H1 (cell line): ENCODE results near the gene SLC22A3. TPM values are rescaled to one million over a fixed set of nuclear protein-coding genes. Genes with fewer than 3 reads are reported as not detected.

Source experiments
- CTCF ChIA-PET: fragments of 300-600 bp; sonication (Branson Sonifier 250); formaldehyde crosslinking; loops from one replicate; lab custom pipeline; 2021; ENCODE audit not compliant: partially characterized antibody; lab: Charles Lee
- POLR2A ChIA-PET: fragments of 300-600 bp; sonication (Branson Sonifier 250); formaldehyde crosslinking; loops from one replicate; lab custom pipeline; 2021; ENCODE audit warnings: inconsistent platforms; ENCODE audit not compliant: partially characterized antibody; lab: Charles Lee
- DNase-seq, 2 experiments: peaks; one replicate each; pipeline versions ENCODE4 v3.0.0 to v3.0.0-alpha.2; 2010 to 2022; ENCODE audit warnings: low spot score in 2 of 2, low read depth in 1 of 2, mixed read lengths in 1 of 2
- FAIRE-seq: peaks from 2 replicates; lab custom pipeline; 2011; peaks lifted over from hg19 to GRCh38; lab: Jason Lieb, UNC
- H2AFZ ChIP-seq: 2 replicates; pipeline ENCODE4 v1.8.1; 2012; ENCODE audit warnings: low read length, inconsistent platforms
- H2AK5ac ChIP-seq: 2 replicates; pipeline ENCODE4 v1.6.1; 2013; ENCODE audit warnings: low read depth, low read length
- H2BK120ac ChIP-seq: replicated peaks from 2 replicates; pipeline ENCODE3; 2013; ENCODE audit warnings: low read depth, low read length, inconsistent platforms
- H2BK12ac ChIP-seq: 2 replicates; pipeline ENCODE4 v1.6.1; 2013; ENCODE audit warnings: low read depth, low read length
- H2BK15ac ChIP-seq: 2 replicates; pipeline ENCODE4 v1.6.1; 2013; ENCODE audit warnings: low read length
- H2BK20ac ChIP-seq: 2 replicates; pipeline ENCODE4 v1.6.1; 2013; ENCODE audit warnings: low read length
- H2BK5ac ChIP-seq: 2 replicates; pipeline ENCODE4 v1.6.1; 2013; ENCODE audit warnings: low read depth, low read length
- H3K14ac ChIP-seq: 2 replicates; pipeline ENCODE4 v1.6.1; 2013; ENCODE audit warnings: inconsistent platforms; ENCODE audit not compliant: insufficient read length
- H3K18ac ChIP-seq: 2 replicates; pipeline ENCODE4 v1.6.1; 2013; ENCODE audit warnings: low read length; ENCODE audit errors: extremely low read depth
- H3K23ac ChIP-seq: 2 replicates; pipeline ENCODE4 v1.6.1; 2013; ENCODE audit warnings: inconsistent platforms; ENCODE audit not compliant: insufficient read length
- H3K23me2 ChIP-seq: 2 replicates; pipeline ENCODE4 v1.6.1; 2013; ENCODE audit warnings: low read depth, low read length
- H3K27ac ChIP-seq: 2 replicates; pipeline ENCODE4 v1.6.1; 2011; ENCODE audit warnings: low read depth, low read length, inconsistent platforms
- H3K27me3 ChIP-seq, 4 experiments: replicated peaks in 1 of 4; 1 replicate in 1 of 4; 2 replicates in 3 of 4; pipeline versions ENCODE4 v1.6.1 to v1.8.1; 2011 to 2013; ENCODE audit warnings: low read length in 3 of 4, mild to moderate bottlenecking in 3 of 4, inconsistent platforms in 2 of 4, mixed read lengths in 2 of 4, moderate library complexity in 1 of 4; ENCODE audit not compliant: control insufficient read depth in 3 of 4, insufficient read depth in 3 of 4; ENCODE audit errors: extremely low read depth in 1 of 4
- H3K36me3 ChIP-seq, 4 experiments: 2 replicates each; pipeline versions ENCODE4 v1.6.1 to v1.8.1; 2011 to 2013; ENCODE audit warnings: mild to moderate bottlenecking in 4 of 4, low read length in 3 of 4, moderate library complexity in 2 of 4, control low read depth in 1 of 4, inconsistent platforms in 1 of 4; ENCODE audit not compliant: insufficient read depth in 4 of 4, control insufficient read depth in 2 of 4
- H3K4ac ChIP-seq: replicated peaks from 2 replicates; pipeline ENCODE3; 2013; ENCODE audit warnings: low read length, low read depth, mixed read lengths, inconsistent platforms; ENCODE audit not compliant: insufficient read length
- H3K4me1 ChIP-seq, 4 experiments: replicated peaks in 1 of 4; 1 replicate in 1 of 4; 2 replicates in 3 of 4; pipeline versions ENCODE4 v1.6.1 to v1.8.1; 2011 to 2013; ENCODE audit warnings: low read length in 3 of 4, inconsistent platforms in 2 of 4, mixed read lengths in 1 of 4; ENCODE audit not compliant: insufficient read depth in 4 of 4, control insufficient read depth in 3 of 4
- H3K4me2 ChIP-seq, 2 experiments: 2 replicates each; pipeline versions ENCODE4 v1.6.1 to v1.8.1; 2011 to 2013; ENCODE audit warnings: low read depth in 2 of 2, low read length in 2 of 2, control low read depth in 1 of 2, inconsistent platforms in 1 of 2, mild to moderate bottlenecking in 1 of 2; ENCODE audit not compliant: insufficient read depth in 1 of 2
- H3K4me3 ChIP-seq, 4 experiments: fragments of 200-600, 300-600 bp in 1 of 4; sonication (generic), shearing (Covaris generic), sonication (Bioruptor Twin) in 1 of 4; 2 replicates each; pipeline versions ENCODE4 v1.5.1 to v1.8.1; 2011 to 2016; ENCODE audit warnings: low read length in 4 of 4, low read depth in 3 of 4, control low read depth in 2 of 4, inconsistent platforms in 2 of 4, mild to moderate bottlenecking in 2 of 4, mixed read lengths in 1 of 4, moderate library complexity in 1 of 4; ENCODE audit not compliant: insufficient read depth in 2 of 4; ENCODE audit errors: extremely low read depth in 1 of 4
- H3K56ac ChIP-seq: replicated peaks from 2 replicates; pipeline ENCODE3; 2013; ENCODE audit warnings: low read depth, mild to moderate bottlenecking, mixed read lengths, low read length, inconsistent platforms; ENCODE audit not compliant: insufficient read length
- H3K79me1 ChIP-seq: 2 replicates; pipeline ENCODE4 v1.6.1; 2013; ENCODE audit warnings: low read depth, low read length, control low read depth
- H3K79me2 ChIP-seq, 2 experiments: 2 replicates each; pipeline versions ENCODE4 v1.6.1 to v1.8.1; 2012 to 2013; ENCODE audit warnings: low read length in 2 of 2, mild to moderate bottlenecking in 2 of 2, inconsistent platforms in 1 of 2; ENCODE audit not compliant: insufficient read depth in 2 of 2, control insufficient read depth in 1 of 2
- H3K9ac ChIP-seq, 4 experiments: replicated peaks in 1 of 4; 1 replicate in 1 of 4; 2 replicates in 3 of 4; pipeline versions ENCODE4 v1.6.1 to v1.8.1; 2011 to 2013; ENCODE audit warnings: low read depth in 3 of 4, low read length in 3 of 4, control low read depth in 2 of 4, mild to moderate bottlenecking in 2 of 4, moderate library complexity in 2 of 4, inconsistent platforms in 1 of 4; ENCODE audit errors: extremely low read depth in 1 of 4
- H3K9me3 ChIP-seq, 2 experiments: 2 replicates each; pipeline versions ENCODE4 v1.6.1 to v1.8.1; 2012 to 2013; ENCODE audit warnings: mild to moderate bottlenecking in 2 of 2, moderate library complexity in 2 of 2, control low read depth in 1 of 2, inconsistent platforms in 1 of 2, low read depth in 1 of 2, low read length in 1 of 2, mixed read lengths in 1 of 2; ENCODE audit not compliant: insufficient read depth in 2 of 2
- H4K20me1 ChIP-seq, 2 experiments: replicated peaks in 1 of 2; 2 replicates each; pipeline versions ENCODE3 to v1.8.1; 2011 to 2013; ENCODE audit warnings: inconsistent platforms in 2 of 2, low read length in 2 of 2, mild to moderate bottlenecking in 1 of 2; ENCODE audit not compliant: insufficient read depth in 2 of 2, control insufficient read depth in 1 of 2
- H4K5ac ChIP-seq: 2 replicates; pipeline ENCODE4 v1.6.1; 2013; ENCODE audit warnings: low read length, low read depth, mixed read lengths, inconsistent platforms; ENCODE audit not compliant: insufficient read length
- H4K8ac ChIP-seq: 2 replicates; pipeline ENCODE4 v1.8.0; 2013; ENCODE audit warnings: mild to moderate bottlenecking, moderate library complexity, low read length, inconsistent platforms; ENCODE audit not compliant: insufficient read depth; ENCODE audit errors: extremely low read depth
- H4K91ac ChIP-seq: replicated peaks from 2 replicates; pipeline ENCODE3; 2013; ENCODE audit warnings: low read length, mixed read lengths, inconsistent platforms; ENCODE audit not compliant: insufficient read length
- CHD2 ChIP-seq: IDR thresholded peaks from 2 replicates; pipeline ENCODE4 v1.6.1; 2012; ENCODE audit warnings: low read length, improper control_type of control experiment
- EZH2 ChIP-seq: fragments of 200-600 bp; sonication (generic); IDR thresholded peaks from 2 replicates; pipeline ENCODE4 v1.7.1; 2012; ENCODE audit warnings: low read depth, mild to moderate bottlenecking, moderate library complexity, low read length, inconsistent platforms; ENCODE audit not compliant: severe bottlenecking
- FOSL1 ChIP-seq: IDR thresholded peaks from 2 replicates; pipeline ENCODE4 v1.6.1; 2011; ENCODE audit warnings: mild to moderate bottlenecking, low read depth, low read length, moderate library complexity; ENCODE audit not compliant: insufficient read depth
- POU5F1 ChIP-seq: IDR thresholded peaks from 2 replicates; pipeline ENCODE4 v1.6.1; 2011; ENCODE audit warnings: low read depth, mild to moderate bottlenecking, low read length, moderate library complexity
- RXRA ChIP-seq: IDR thresholded peaks from 2 replicates; pipeline ENCODE4 v1.6.1; 2011; ENCODE audit warnings: low read depth, mild to moderate bottlenecking, low read length, moderate library complexity; ENCODE audit not compliant: insufficient read depth
- SIN3A ChIP-seq, 2 experiments: IDR thresholded peaks in 1 of 2; conservative IDR thresholded peaks in 1 of 2; 2 replicates each; pipeline ENCODE4 v1.6.1; 2011 to 2012; ENCODE audit warnings: low read length in 2 of 2, improper control_type of control experiment in 1 of 2, low read depth in 1 of 2, mild to moderate bottlenecking in 1 of 2
- SUZ12 ChIP-seq: fragments of 200-600 bp; sonication (generic); IDR thresholded peaks from 2 replicates; pipeline ENCODE4 v1.6.1; 2012; ENCODE audit warnings: mild to moderate bottlenecking, inconsistent platforms, low read length, moderate library complexity, mixed read lengths
- TBP ChIP-seq: IDR thresholded peaks from 2 replicates; pipeline ENCODE4 v1.6.1; 2011; ENCODE audit warnings: low read depth, low read length, improper control_type of control experiment
- TEAD4 ChIP-seq: IDR thresholded peaks from 2 replicates; pipeline ENCODE4 v1.6.1; 2012; ENCODE audit warnings: low read depth, low read length, inconsistent platforms, mixed read lengths
- ZNF274 ChIP-seq: IDR thresholded peaks from 2 replicates; pipeline ENCODE4 v1.7.0; 2012; ENCODE audit warnings: low read length, borderline replicate concordance; ENCODE audit errors: extremely low read depth
- WGBS, 2 experiments: shearing (Covaris generic) in 1 of 2; methylation state at CpG; one replicate each; pipeline versions ENCODE4 v1.1.6 to v1.1.7; 2013 to 2015; ENCODE audit warnings: low lambda C conversion rate in 2 of 2, mixed read lengths in 2 of 2, inconsistent platforms in 1 of 2, low coverage in 1 of 2, missing lambda C conversion rate in 1 of 2; ENCODE audit not compliant: insufficient replicate concordance in 2 of 2, insufficient coverage in 1 of 2, insufficient read length in 1 of 2; ENCODE audit errors: extremely low coverage in 1 of 2, missing lambda C conversion rate in 1 of 2; 5-methylcytosine and 5-hydroxymethylcytosine counted together
- polyA plus RNA-seq, 7 experiments: library from polyadenylated mRNA; depleted of rRNA in 3 of 7; stranded (reverse) in 5 of 7; unstranded in 2 of 7; fragments of >200 nt in 5 of 7; fragments of 200-250 nt in 2 of 7; gene quantifications; 1 replicate in 5 of 7; 2 replicates in 1 of 7; 4 replicates in 1 of 7; pipeline versions ENCODE4 v1.2.1 to v1.2.3, GENCODE V29; 2011 to 2013; ENCODE audit warnings: missing spikeins in 2 of 7, mixed read lengths in 2 of 7
- total RNA-seq: library from RNA; stranded (reverse); fragmentation: NEBNext Ultra II Directional; extraction: Animal tissue kit (Norgen Biotek cat#: 25700); gene quantifications from 2 replicates; pipeline ENCODE4 v1.2.1, GENCODE V29; 2021
- TF ChIP-seq, protein P1 (sequence below): IDR thresholded peaks from 2 replicates; pipeline ENCODE4 v1.6.1; 2011; ENCODE audit warnings: low read depth, mild to moderate bottlenecking, low read length; ENCODE audit not compliant: insufficient read depth

SLC22A3 gene
- total and polyA plus RNA-seq, 2 of the 8 experiments (the other 6 are each of a cell fraction or from before 2014, with no cell fraction given): 1.0 to 2.9 TPM

DNA sequence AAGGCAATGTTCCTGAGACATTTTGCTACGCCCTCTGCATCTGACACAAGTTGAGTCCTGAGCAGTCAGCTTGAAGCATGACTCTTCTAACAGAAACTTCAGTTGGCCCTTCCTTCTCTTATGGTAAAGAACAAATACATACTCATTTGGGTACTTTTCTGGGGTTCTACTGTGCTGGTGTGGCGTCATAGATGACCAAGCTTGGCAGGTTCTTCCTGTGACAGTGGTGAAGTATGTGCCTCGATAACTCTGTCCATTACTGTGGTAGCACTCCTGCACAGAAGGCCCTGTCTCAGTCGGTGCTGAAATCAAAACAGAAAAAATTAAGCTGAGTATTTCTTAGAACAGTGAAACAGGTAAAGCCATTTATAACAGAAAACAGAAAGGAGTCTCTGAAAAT, 152.5 kb downstream of the SLC22A3 start:
- Histone ChIP-seq H3K23ac (no peak overlapping the region), H3K4me3 (no peak overlapping the region), H2BK120ac (no peak overlapping the region), H4K91ac (no peak overlapping the region), H3K56ac (no peak overlapping the region), H2AK5ac (no peak overlapping the region), H3K27me3 (no peaks in the 10 kb centered on the region; a peak in 1 of 7 replicates), H3K14ac (no peak overlapping the region), H4K20me1 (no peaks in the 10 kb centered on the region), H2BK15ac (no peak overlapping the region), H3K9ac (no peak overlapping the region), H3K36me3 (no peaks in the 10 kb centered on the region), H3K23me2 (no peaks in the 10 kb centered on the region; the same call in 1 of the 2 replicates), H2AFZ (no peak overlapping the region), H3K18ac (no peak overlapping the region), H2BK12ac (no peak overlapping the region), H3K4me2 (no peak overlapping the region), H3K79me1 (no peaks in the 10 kb centered on the region), H3K4me1 (no peaks in the 10 kb centered on the region), H4K5ac (no peak overlapping the region), H4K8ac (no peak overlapping the region), H3K27ac (no peak overlapping the region), H3K4ac (no peak overlapping the region), H2BK20ac (no peak overlapping the region), H3K9me3 (peaks cover 8 to 16% of the 10 kb centered on the region in 2 experiments; a peak in 2 of 4 replicates), H3K79me2 (no peaks in the 10 kb centered on the region), H2BK5ac (no peak overlapping the region)
- TF ChIP-seq FOSL1 (no peak), SIN3A (conservative IDR thresholded peaks at IDR 0.05 in 1 of 2, IDR thresholded peaks at IDR 0.05 in 1 of 2; ENCODE audit: low read depth in 1 of 2, low read length in 2 of 2) (no peak), ZNF274 (no peak), POU5F1 (no peak), TEAD4 (no peak), EZH2 (no peak), RXRA (no peak), SUZ12 (no peak), TBP (no peak), CHD2 (no peak)
- TF ChIP-seq, protein P1, sequence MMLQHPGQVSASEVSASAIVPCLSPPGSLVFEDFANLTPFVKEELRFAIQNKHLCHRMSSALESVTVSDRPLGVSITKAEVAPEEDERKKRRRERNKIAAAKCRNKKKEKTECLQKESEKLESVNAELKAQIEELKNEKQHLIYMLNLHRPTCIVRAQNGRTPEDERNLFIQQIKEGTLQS: no peak
- DNase-seq: no peak
- ChIA-PET CTCF (interaction anchor here (0.7 to 2.5 kb wide), 2 partner anchors 19 to 45 kb away, joined by 3 to 8 read pairs; no protein-coding TSS in a partner anchor), POLR2A (interaction anchor here (0.6 kb wide), 1 partner anchor 650 kb away, joined by 4 read pairs; no protein-coding TSS in a partner anchor)
- WGBS, 2 experiments: 95% methylated on average over 4 of the region's 4 CpGs; no CpG with 5 or more reads in 1 of the 2 experiments
- FAIRE-seq: no peak
